H9 (cell line): ENCODE measurements around the gene MBOAT2. TPM values are rescaled to one million over a fixed set of nuclear protein-coding genes. Genes with fewer than 3 reads are reported as not detected.

Source experiments
- DNase-seq: peaks from one replicate; pipeline ENCODE4 v3.0.0-alpha.2; 2017
- H2AFZ ChIP-seq: one replicate; pipeline ENCODE4 v1.6.1; 2013; ENCODE audit warnings: mild to moderate bottlenecking, low read length, control low read depth, moderate library complexity
- H2AK5ac ChIP-seq: 2 replicates; pipeline ENCODE4 v1.6.1; 2013; ENCODE audit warnings: low read length, control low read depth, mixed read lengths; ENCODE audit not compliant: insufficient read length
- H2BK120ac ChIP-seq: one replicate; pipeline ENCODE4 v1.6.1; 2013; ENCODE audit warnings: low read depth, mild to moderate bottlenecking, low read length, control low read depth, inconsistent platforms; ENCODE audit not compliant: poor library complexity, severe bottlenecking
- H2BK12ac ChIP-seq: 2 replicates; pipeline ENCODE4 v1.6.1; 2013; ENCODE audit warnings: low read length, control low read depth, mixed read lengths, low read depth; ENCODE audit not compliant: insufficient read length
- H2BK15ac ChIP-seq: 2 replicates; pipeline ENCODE4 v1.6.1; 2013; ENCODE audit warnings: low read depth, low read length, control low read depth
- H2BK20ac ChIP-seq: one replicate; pipeline ENCODE4 v1.6.1; 2013; ENCODE audit warnings: low read depth, mild to moderate bottlenecking, low read length, control low read depth, inconsistent platforms; ENCODE audit not compliant: poor library complexity, severe bottlenecking
- H2BK5ac ChIP-seq: 2 replicates; pipeline ENCODE4 v1.6.1; 2013; ENCODE audit warnings: low read length, control low read depth, mixed read lengths; ENCODE audit not compliant: insufficient read length
- H3K14ac ChIP-seq: 2 replicates; pipeline ENCODE4 v1.6.1; 2013; ENCODE audit warnings: low read length, control low read depth; ENCODE audit not compliant: insufficient read depth
- H3K18ac ChIP-seq: 2 replicates; pipeline ENCODE4 v1.6.1; 2013; ENCODE audit warnings: low read depth, mild to moderate bottlenecking, mixed read lengths, low read length, control low read depth; ENCODE audit not compliant: insufficient read length
- H3K23ac ChIP-seq: 2 replicates; pipeline ENCODE4 v1.6.1; 2013; ENCODE audit warnings: low read length, control low read depth, mixed read lengths, low read depth; ENCODE audit not compliant: insufficient read length
- H3K23me2 ChIP-seq: 2 replicates; pipeline ENCODE4 v1.6.1; 2013; ENCODE audit warnings: low read depth, mild to moderate bottlenecking, mixed read lengths, low read length, control low read depth; ENCODE audit not compliant: insufficient read length, poor library complexity, severe bottlenecking
- H3K27ac ChIP-seq: 2 replicates; pipeline ENCODE4 v1.5.1; 2013; ENCODE audit warnings: low read length, control low read depth, mixed read lengths, low read depth; ENCODE audit not compliant: insufficient read length
- H3K27me3 ChIP-seq: 2 replicates; pipeline ENCODE4 v1.6.1; 2013; ENCODE audit warnings: low read length, control low read depth, inconsistent platforms; ENCODE audit not compliant: insufficient read depth
- H3K4ac ChIP-seq: 2 replicates; pipeline ENCODE4 v1.6.1; 2013; ENCODE audit warnings: low read depth, mild to moderate bottlenecking, control low read depth, inconsistent platforms, low read length, moderate library complexity
- H3K4me1 ChIP-seq: 2 replicates; pipeline ENCODE4 v1.6.1; 2013; ENCODE audit warnings: low read length, control low read depth, inconsistent platforms; ENCODE audit not compliant: insufficient read depth
- H3K4me2 ChIP-seq: 2 replicates; pipeline ENCODE4 v1.6.1; 2013; ENCODE audit warnings: low read length, control low read depth, mixed read lengths; ENCODE audit not compliant: insufficient read length, insufficient read depth
- H3K56ac ChIP-seq: 2 replicates; pipeline ENCODE4 v1.6.1; 2013; ENCODE audit warnings: low read depth, mild to moderate bottlenecking, mixed read lengths, low read length, control low read depth; ENCODE audit not compliant: insufficient read length
- H3K79me1 ChIP-seq: 2 replicates; pipeline ENCODE4 v1.6.1; 2013; ENCODE audit warnings: low read depth, mild to moderate bottlenecking, moderate library complexity, low read length, control low read depth, inconsistent platforms; ENCODE audit not compliant: insufficient read depth, poor library complexity, severe bottlenecking
- H3K79me2 ChIP-seq: 2 replicates; pipeline ENCODE4 v1.6.1; 2013; ENCODE audit warnings: low read length, control low read depth, inconsistent platforms; ENCODE audit not compliant: insufficient read depth
- H3K9ac ChIP-seq: 2 replicates; pipeline ENCODE4 v1.6.1; 2013; ENCODE audit warnings: low read length, control low read depth, mixed read lengths; ENCODE audit not compliant: insufficient read length; ENCODE audit errors: extremely low read depth
- H3K9me3 ChIP-seq: one replicate; pipeline ENCODE4 v1.6.1; 2013; ENCODE audit warnings: low read depth, low read length, inconsistent platforms; ENCODE audit not compliant: control insufficient read depth
- H3T11ph ChIP-seq: one replicate; pipeline ENCODE4 v1.6.1; 2013; ENCODE audit warnings: mild to moderate bottlenecking, low read length, control low read depth, inconsistent platforms
- H4K20me1 ChIP-seq: one replicate; pipeline ENCODE4 v1.6.1; 2013; ENCODE audit not compliant: control insufficient read depth, insufficient read length, insufficient read depth
- H4K5ac ChIP-seq: 2 replicates; pipeline ENCODE4 v1.6.1; 2013; ENCODE audit warnings: low read depth, mild to moderate bottlenecking, mixed read lengths, low read length, control low read depth; ENCODE audit not compliant: insufficient read length
- H4K8ac ChIP-seq: replicated peaks from 2 replicates; pipeline ENCODE4 v1.6.1; 2013; ENCODE audit warnings: low read length, control low read depth, mixed read lengths, low read depth; ENCODE audit not compliant: insufficient read length
- H4K91ac ChIP-seq: 2 replicates; pipeline ENCODE4 v1.6.1; 2013; ENCODE audit warnings: low read depth, mild to moderate bottlenecking, moderate library complexity, mixed read lengths, low read length, control low read depth; ENCODE audit not compliant: insufficient read length
- H3K27ac Mint-ChIP-seq, 3 experiments: 2 replicates in 2 of 3; 3 replicates in 1 of 3; pipeline ENCODE4 v1.8.0; 2020 to 2021; ENCODE audit warnings: mixed read lengths in 3 of 3, mild to moderate bottlenecking in 1 of 3, moderate library complexity in 1 of 3
- H3K27me3 Mint-ChIP-seq: 2 replicates; pipeline ENCODE4 v1.8.0; 2021; ENCODE audit warnings: low read depth, mild to moderate bottlenecking, moderate library complexity, mixed read lengths
- H3K36me3 Mint-ChIP-seq, 3 experiments: 2 replicates in 2 of 3; 3 replicates in 1 of 3; pipeline ENCODE4 v1.8.0; 2020 to 2021; ENCODE audit warnings: low read depth in 3 of 3, mixed read lengths in 3 of 3; ENCODE audit not compliant: insufficient read depth in 1 of 3
- H3K4me1 Mint-ChIP-seq, 2 experiments: 2 replicates each; pipeline ENCODE4 v1.8.0; 2020; ENCODE audit warnings: mixed read lengths in 2 of 2
- H3K4me3 Mint-ChIP-seq, 2 experiments: 2 replicates in 1 of 2; 3 replicates in 1 of 2; pipeline ENCODE4 v1.8.0; 2020 to 2021; ENCODE audit warnings: mild to moderate bottlenecking in 2 of 2, mixed read lengths in 2 of 2, moderate library complexity in 1 of 2
- H3K9me3 Mint-ChIP-seq, 2 experiments: 2 replicates in 1 of 2; 3 replicates in 1 of 2; pipeline ENCODE4 v1.8.0; 2020; ENCODE audit warnings: mild to moderate bottlenecking in 2 of 2, mixed read lengths in 2 of 2, moderate library complexity in 1 of 2
- CTCF ChIP-seq: fragments of 200-600 bp; sonication (generic); conservative IDR thresholded peaks from 3 replicates; pipeline ENCODE4 v1.8.0; 2021; ENCODE audit warnings: antibody characterized with exemption, mild to moderate bottlenecking
- WGBS: extraction: QIAGEN DNeasy Blood & Tissue Kit; methylation state at CpG from one replicate; pipeline ENCODE4 v1.1.7; 2013; ENCODE audit warnings: missing lambda C conversion rate, low lambda C conversion rate, mixed read lengths; ENCODE audit not compliant: insufficient read length; ENCODE audit errors: extremely low coverage; 5-methylcytosine and 5-hydroxymethylcytosine counted together
- total RNA-seq: library from RNA; stranded (reverse); gene quantifications from 2 replicates; pipeline ENCODE4 v1.2.1, GENCODE V29; 2021

Gene MBOAT2
- total RNA-seq, 1 experiment from 2014 or later, result 20.2 TPM

GRCh38 chr2:8954990-8955389 is 48.5 kb downstream of the MBOAT2 start:
- peaks cover 38 to 44% of the 10 kb centered on the region in 2 experiments for H3K9me3 Mint-ChIP-seq
- H2AFZ ChIP-seq, result no peak overlapping the region
- H3K79me1 ChIP-seq, result no peaks in the 10 kb centered on the region
- no peaks in the 10 kb centered on the region for H3K23me2 ChIP-seq
- peaks cover 14 to 17% of the 10 kb centered on the region in 2 experiments for H3K4me1 Mint-ChIP-seq
- H4K8ac ChIP-seq, result no peak overlapping the region
- H3K27me3 Mint-ChIP-seq, result no peaks in the 10 kb centered on the region
- no peak overlapping the region for H3T11ph ChIP-seq
- TF ChIP-seq CTCF, result no peak
- H3K9ac ChIP-seq, result no peak overlapping the region
- H4K91ac ChIP-seq, result no peak overlapping the region
- no peak overlapping the region for H3K27ac ChIP-seq
- H2BK15ac ChIP-seq, result no peak overlapping the region
- H3K79me2 ChIP-seq, result no peaks in the 10 kb centered on the region
- no peak overlapping the region for H3K4ac ChIP-seq
- H3K9me3 ChIP-seq, result no peaks in the 10 kb centered on the region
- H2BK120ac ChIP-seq, result no peak overlapping the region
- H3K56ac ChIP-seq, result no peak overlapping the region
- H2BK5ac ChIP-seq, result no peak overlapping the region
- peaks cover 2% of the 10 kb centered on the region for H3K4me1 ChIP-seq
- H3K36me3 Mint-ChIP-seq, result peaks cover 28 to 48% (median 29%) of the 10 kb centered on the region in 3 experiments
- no peaks in the 10 kb centered on the region for H4K20me1 ChIP-seq
- H3K14ac ChIP-seq, result no peak overlapping the region
- no peak overlapping the region for H3K4me3 Mint-ChIP-seq
- WGBS, result no CpG with 5 or more reads among the region's 3 CpGs
- no peak overlapping the region for H2BK12ac ChIP-seq
- DNase-seq, result no peak
- H3K23ac ChIP-seq, result no peak overlapping the region
- H2AK5ac ChIP-seq, result no peak overlapping the region
- no peak overlapping the region for H3K4me2 ChIP-seq
- no peak overlapping the region for H3K18ac ChIP-seq
- H2BK20ac ChIP-seq, result no peak overlapping the region
- H3K27ac Mint-ChIP-seq, result peak overlapping the region in 1 of 3 experiments; percentile 38; a peak in 2 of 7 replicates
- H3K27me3 ChIP-seq, result no peaks in the 10 kb centered on the region
- H4K5ac ChIP-seq, result no peak overlapping the region
